HG03025 (cell line): ENCODE measurements around the gene TGM5.
"Not testable (repeated sequence)": the region's sequence is repeated elsewhere in the genome, so short reads cannot be mapped to it uniquely, and the experiment has no call there.

ENCODE experiments used
- ATAC-seq: cut with Tn5 transposase; IDR thresholded peaks from one replicate; pipeline ENCODE4 v1.9.1; 2021; ENCODE audit warnings: mild to moderate bottlenecking, moderate library complexity; ENCODE audit not compliant: unreplicated experiment, low FRiP score

The TGM5 gene

GRCh38 chr15:43198992-43199391 is 67.7 kb downstream of the TGM5 start:
- ATAC-seq, result no peak

GRCh38 chr15:43198556-43198955 is 68.2 kb downstream of the TGM5 start:
- not testable (repeated sequence) for ATAC-seq

- not testable (repeated sequence) for ATAC-seq
Measured at GRCh38 chr15:43197773-43198172, 69.0 kb downstream of the TGM5 start.

- no peak for ATAC-seq
Measured at GRCh38 chr15:43196760-43197548, 69.8 kb downstream of the TGM5 start.

GRCh38 chr15:43194795-43195194 is 71.9 kb downstream of the TGM5 start:
- no peak for ATAC-seq

- ATAC-seq, result no peak
Measured at GRCh38 chr15:43193710-43194109, 73.0 kb downstream of the TGM5 start.

- no peak for ATAC-seq
Measured at GRCh38 chr15:43190178-43190577, 76.5 kb downstream of the TGM5 start.

GRCh38 chr15:43189296-43189695 is 77.4 kb downstream of the TGM5 start:
- no peak for ATAC-seq

GRCh38 chr15:43187544-43188155 is 79.1 kb downstream of the TGM5 start:
- no peak for ATAC-seq

GRCh38 chr15:43186003-43186353 is 80.8 kb downstream of the TGM5 start:
- ATAC-seq, result peak; percentile 24

- ATAC-seq, result peak; percentile 90
Measured at GRCh38 chr15:43185157-43186002, 81.3 kb downstream of the TGM5 start, which contains the start of gene CCNDBP1. CCNDBP1 (plus strand) TSS chr15:43185403; CDS start chr15:43185499, 96 bp downstream.

- ATAC-seq, result peak; percentile 3
Measured at GRCh38 chr15:43184407-43185124, 82.2 kb downstream of the TGM5 start.

GRCh38 chr15:43183270-43183669 is 83.5 kb downstream of the TGM5 start:
- no peak for ATAC-seq
